ENCODE results near the gene NOTO. TPM values are rescaled to one million over a fixed set of nuclear protein-coding genes. Genes with fewer than 3 reads are reported as not detected.
A peak's percentile ranks its signal among the peaks of the same experiment; 100 is the strongest.

The NOTO gene
- polyA plus RNA-seq, 1 experiment: not detected

DNA sequence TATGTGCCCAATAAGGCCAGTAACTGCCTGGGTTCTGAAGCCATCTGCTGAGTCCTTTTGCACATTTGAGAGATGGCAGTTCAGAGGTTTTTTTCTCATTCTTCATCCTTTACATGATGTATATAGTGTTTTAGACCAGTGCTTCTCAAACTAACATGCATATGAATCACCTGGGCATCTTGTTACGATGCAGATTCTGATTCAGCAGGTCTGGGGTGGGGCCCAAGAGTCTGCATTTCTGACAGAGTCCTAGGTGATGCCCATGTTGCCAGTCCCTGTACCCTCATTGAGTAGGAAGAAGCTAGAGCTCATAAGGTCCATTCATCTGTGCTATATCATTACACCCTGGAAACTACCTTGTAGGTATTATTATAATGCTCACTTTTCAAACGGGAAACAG, 15.5 kb downstream of the NOTO start:
- no peak overlapping the region for H3K27ac ChIP-seq (ENCODE audit: low read depth, low read length)
- POLR2A ChIA-PET: interaction anchor here (0.8 to 1.5 kb wide), 3 partner anchors 14 to 129 kb away, joined by 3 to 7 read pairs (median 3); partner anchors contain the start of gene CCT7

GRCh38 chr2:73218298-73218697, 15.9 kb downstream of the NOTO start:
- DNase-seq (ENCODE audit: low read depth, low spot score): no peak
- no peak for TF ChIP-seq CTCF (IDR thresholded peaks at IDR 0.05; ENCODE audit: low read depth, low read length)
- Histone ChIP-seq H3K4me3 (ENCODE audit: low read depth, low read length) (no peak overlapping the region), H3K27ac (ENCODE audit: low read depth, low read length) (peak overlapping the region; percentile 39), H3K9me3 (ENCODE audit: control insufficient read depth, insufficient read depth, low read length) (no peaks in the 10 kb centered on the region), H3K27me3 (ENCODE audit: control insufficient read depth, insufficient read depth, low read length) (no peaks in the 10 kb centered on the region)
- ChIA-PET POLR2A (interaction anchor here (0.8 to 1.5 kb wide), 3 partner anchors 9 to 16 kb away, joined by 3 to 7 read pairs (median 3); partner anchors contain the start of gene CCT7), CTCF (interaction anchor here (1.4 to 2.1 kb wide), 2 partner anchors 41 to 325 kb away, joined by 6 to 8 read pairs; no protein-coding TSS in a partner anchor)

More for the DNA sequence above, 15.5 kb downstream of the NOTO start:
- DNase-seq (ENCODE audit: low read depth, low spot score): no peak
- no peak for TF ChIP-seq CTCF (IDR thresholded peaks at IDR 0.05; ENCODE audit: low read depth, low read length)
- Histone ChIP-seq H3K9me3 (ENCODE audit: control insufficient read depth, insufficient read depth, low read length) (no peaks in the 10 kb centered on the region), H3K4me3 (ENCODE audit: low read depth, low read length) (no peak overlapping the region), H3K27me3 (ENCODE audit: control insufficient read depth, insufficient read depth, low read length) (no peaks in the 10 kb centered on the region)
- CTCF ChIA-PET: interaction anchor here (1.4 to 2.1 kb wide), 2 partner anchors 41 to 325 kb away, joined by 6 to 8 read pairs; no protein-coding TSS in a partner anchor

DNA sequence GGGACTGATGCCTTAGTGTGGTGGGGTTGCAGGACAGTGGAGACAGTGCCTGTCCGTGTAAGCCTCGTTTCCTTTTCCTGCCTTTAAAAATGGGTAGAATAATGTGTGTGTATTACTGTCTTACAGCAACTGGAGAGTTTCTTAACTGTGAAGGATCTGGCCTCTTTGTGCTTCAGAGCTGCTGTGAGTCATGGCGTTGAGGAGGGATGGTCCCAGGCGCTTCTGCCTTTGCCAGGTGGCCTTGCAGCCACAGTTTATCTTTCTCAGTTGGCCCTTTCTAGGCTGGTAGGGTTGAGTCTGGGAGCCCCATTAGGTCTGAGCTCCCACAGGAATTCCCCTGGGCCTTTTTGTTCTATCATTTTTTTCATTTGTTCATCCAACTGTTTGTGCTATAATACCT, 21.4 kb downstream of the NOTO start:
- TF ChIP-seq CTCF (IDR thresholded peaks at IDR 0.05; ENCODE audit: low read depth, low read length): no peak
- no peak overlapping the region for H3K27ac ChIP-seq (ENCODE audit: low read depth, low read length)
- no peaks in the 10 kb centered on the region for H3K27me3 ChIP-seq (ENCODE audit: control insufficient read depth, insufficient read depth, low read length)
- no peaks in the 10 kb centered on the region for H3K9me3 ChIP-seq (ENCODE audit: control insufficient read depth, insufficient read depth, low read length)
- DNase-seq (ENCODE audit: low read depth, low spot score): no peak
- ChIA-PET CTCF (interaction anchor here (1.4 to 2.1 kb wide), 2 partner anchors 9 to 11 kb away, joined by 3 to 5 read pairs; no protein-coding TSS in a partner anchor), POLR2A (interaction anchor here (1.2 kb wide), 1 partner anchor 10 kb away, joined by 4 read pairs; the partner anchor contains the start of gene CCT7)
- H3K4me3 ChIP-seq (ENCODE audit: low read depth, low read length): no peak overlapping the region

DNA sequence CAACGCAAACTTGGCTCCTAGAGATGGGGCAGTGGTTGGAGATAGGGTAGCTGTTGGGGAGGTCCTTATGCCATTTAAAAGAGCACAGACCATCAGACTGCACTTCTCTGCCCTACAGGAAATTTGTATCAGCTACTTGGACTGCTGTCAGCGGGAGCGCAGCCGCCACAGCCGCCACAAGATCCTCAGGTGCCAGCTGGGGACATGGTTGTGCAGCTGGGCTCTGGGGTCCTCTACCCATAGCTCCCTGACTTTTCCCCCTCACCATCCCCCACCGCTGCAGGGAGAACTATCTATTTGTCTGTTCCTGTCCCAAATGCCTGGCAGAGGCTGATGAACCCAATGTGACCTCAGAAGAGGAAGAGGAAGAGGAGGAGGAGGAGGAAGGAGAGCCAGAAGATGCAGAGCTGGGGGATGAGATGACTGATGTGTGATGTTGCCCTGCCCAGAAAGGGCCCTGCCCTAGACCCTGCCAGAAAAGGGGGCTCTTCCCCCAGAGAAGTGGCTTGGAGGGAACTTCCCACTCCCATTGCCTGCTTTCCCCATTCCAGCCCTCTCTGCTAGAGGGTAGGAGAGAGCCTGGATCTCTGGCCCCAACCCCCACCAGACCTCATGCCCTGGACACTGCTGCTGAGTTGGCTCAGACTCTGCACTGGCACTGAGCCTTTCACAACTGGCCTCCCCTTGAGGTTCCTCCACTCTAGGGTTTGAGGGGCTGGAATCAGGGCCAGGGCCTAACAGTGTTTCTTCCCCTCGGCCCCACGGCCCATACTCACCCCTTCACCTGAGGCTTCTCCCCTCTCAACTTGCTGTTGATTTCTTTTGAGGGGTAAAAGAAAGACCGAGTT, 23.4 kb downstream of the NOTO start:
- no peak overlapping the region for H3K4me3 ChIP-seq (ENCODE audit: low read depth, low read length)
- CTCF ChIA-PET: interaction anchor here (2.1 kb wide), 1 partner anchor 13 kb away, joined by 5 read pairs; no protein-coding TSS in a partner anchor
- no peak for TF ChIP-seq CTCF (IDR thresholded peaks at IDR 0.05; ENCODE audit: low read depth, low read length)
- no peak for DNase-seq (ENCODE audit: low read depth, low spot score)
- POLR2A ChIA-PET: no interaction called here
- H3K27ac ChIP-seq (ENCODE audit: low read depth, low read length): no peak overlapping the region
- H3K27me3 ChIP-seq (ENCODE audit: control insufficient read depth, insufficient read depth, low read length): no peaks in the 10 kb centered on the region
- no peaks in the 10 kb centered on the region for H3K9me3 ChIP-seq (ENCODE audit: control insufficient read depth, insufficient read depth, low read length)

DNA sequence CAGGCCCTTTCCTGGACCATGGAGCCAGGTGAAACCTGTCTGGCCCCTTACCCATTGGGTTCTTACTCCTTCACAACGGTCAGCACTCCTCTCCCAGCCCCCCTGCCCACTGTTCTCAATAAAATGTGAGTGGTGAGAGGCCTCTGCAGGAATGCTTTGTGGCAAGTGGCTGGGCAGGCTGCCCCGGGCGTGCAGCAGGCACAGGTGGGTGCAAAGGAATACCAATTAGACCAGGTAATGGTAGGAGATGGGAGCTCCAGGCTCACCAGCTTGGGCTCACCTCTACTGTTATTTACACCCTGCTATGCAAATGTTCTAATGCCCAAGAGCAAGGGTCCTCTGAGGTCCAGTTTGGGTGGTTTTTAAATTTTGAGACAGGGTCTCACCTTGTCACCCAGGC, 24.7 kb downstream of the NOTO start:
- no peak for TF ChIP-seq CTCF (IDR thresholded peaks at IDR 0.05; ENCODE audit: low read depth, low read length)

More for the DNA sequence above, 24.7 kb downstream of the NOTO start:
- H3K9me3 ChIP-seq (ENCODE audit: control insufficient read depth, insufficient read depth, low read length): no peaks in the 10 kb centered on the region
- POLR2A ChIA-PET: interaction anchor here (0.9 to 1.3 kb wide), 2 partner anchors 8 to 14 kb away, joined by 3 read pairs; no protein-coding TSS in a partner anchor
- CTCF ChIA-PET: no interaction called here
- H3K27ac ChIP-seq (ENCODE audit: low read depth, low read length): no peak overlapping the region
- no peaks in the 10 kb centered on the region for H3K27me3 ChIP-seq (ENCODE audit: control insufficient read depth, insufficient read depth, low read length)
- no peak overlapping the region for H3K4me3 ChIP-seq (ENCODE audit: low read depth, low read length)
- DNase-seq (ENCODE audit: low read depth, low spot score): no peak

Measured in AG04450 (cell line).